Measurements from ENCODE around the gene USE1.
A peak's percentile ranks its signal among the peaks of the same experiment; 100 is the strongest.

Gene USE1

GRCh38 chr19:17197666-17198065, 17.5 kb upstream of the USE1 start:
- Histone ChIP-seq H3K27ac (no peak overlapping the region), H3K9me3 (ENCODE audit: low read depth, low read length) (no peaks in the 10 kb centered on the region), H3K4me3 (no peak overlapping the region), H3K36me3 (ENCODE audit: insufficient read depth, low read length) (peaks cover 10% of the 10 kb centered on the region; the same call in 1 of the 2 replicates), H3K9ac (ENCODE audit: insufficient read length) (no peak overlapping the region)
- no peak for TF ChIP-seq EZH2 (IDR thresholded peaks at IDR 0.05)
- no peak for TF ChIP-seq POLR2AphosphoS5 (IDR thresholded peaks at IDR 0.05; ENCODE audit: borderline replicate concordance, low read depth, low read length)
- no peak for TF ChIP-seq FOXP2 (optimal IDR thresholded peaks at IDR 0.05; ENCODE audit: control extremely low read depth, extremely low read length, insufficient read depth)
- no peak for DNase-seq (ENCODE audit: low read depth, low spot score)

- Histone ChIP-seq H3K4me3 (no peak overlapping the region), H3K9me3 (ENCODE audit: low read depth, low read length) (no peaks in the 10 kb centered on the region), H3K36me3 (ENCODE audit: insufficient read depth, low read length) (peaks cover 10% of the 10 kb centered on the region; the same call in 1 of the 2 replicates), H3K9ac (ENCODE audit: insufficient read length) (no peak overlapping the region), H3K27ac (no peak overlapping the region)
- TF ChIP-seq EZH2 (IDR thresholded peaks at IDR 0.05): no peak
- no peak for TF ChIP-seq POLR2AphosphoS5 (IDR thresholded peaks at IDR 0.05; ENCODE audit: borderline replicate concordance, low read depth, low read length)
- TF ChIP-seq FOXP2 (optimal IDR thresholded peaks at IDR 0.05; ENCODE audit: control extremely low read depth, extremely low read length, insufficient read depth): no peak
- no peak for DNase-seq (ENCODE audit: low read depth, low spot score)
These were observed 14.6 kb upstream of the USE1 start for GRCh38 chr19:17200408-17201079.

GRCh38 chr19:17202249-17202648, 12.9 kb upstream of the USE1 start:
- no peak overlapping the region for H3K4me3 ChIP-seq
- H3K9me3 ChIP-seq (ENCODE audit: low read depth, low read length): no peaks in the 10 kb centered on the region
- no peak overlapping the region for H3K27ac ChIP-seq
- DNase-seq (ENCODE audit: low read depth, low spot score): no peak
- H3K36me3 ChIP-seq (ENCODE audit: insufficient read depth, low read length): peaks cover 10% of the 10 kb centered on the region; the same call in 1 of the 2 replicates
- no peak overlapping the region for H3K9ac ChIP-seq (ENCODE audit: insufficient read length)
- TF ChIP-seq FOXP2 (optimal IDR thresholded peaks at IDR 0.05; ENCODE audit: control extremely low read depth, extremely low read length, insufficient read depth) (no peak), POLR2AphosphoS5 (IDR thresholded peaks at IDR 0.05; ENCODE audit: borderline replicate concordance, low read depth, low read length) (no peak), EZH2 (IDR thresholded peaks at IDR 0.05) (no peak)

GRCh38 chr19:17202713-17203112, 12.4 kb upstream of the USE1 start:
- peaks cover 10% of the 10 kb centered on the region; the same call in 1 of the 2 replicates for H3K36me3 ChIP-seq (ENCODE audit: insufficient read depth, low read length)
- no peak overlapping the region for H3K4me3 ChIP-seq
- H3K27ac ChIP-seq: no peak overlapping the region
- no peak for DNase-seq (ENCODE audit: low read depth, low spot score)
- no peak overlapping the region for H3K9ac ChIP-seq (ENCODE audit: insufficient read length)
- H3K9me3 ChIP-seq (ENCODE audit: low read depth, low read length): no peaks in the 10 kb centered on the region
- TF ChIP-seq FOXP2 (optimal IDR thresholded peaks at IDR 0.05; ENCODE audit: control extremely low read depth, extremely low read length, insufficient read depth) (no peak), POLR2AphosphoS5 (IDR thresholded peaks at IDR 0.05; ENCODE audit: borderline replicate concordance, low read depth, low read length) (no peak), EZH2 (IDR thresholded peaks at IDR 0.05) (no peak)

GRCh38 chr19:17205237-17206140, 9.7 kb upstream of the USE1 start:
- TF ChIP-seq FOXP2 (optimal IDR thresholded peaks at IDR 0.05; ENCODE audit: control extremely low read depth, extremely low read length, insufficient read depth) (no peak), EZH2 (IDR thresholded peaks at IDR 0.05) (no peak), POLR2AphosphoS5 (IDR thresholded peaks at IDR 0.05; ENCODE audit: borderline replicate concordance, low read depth, low read length) (no peak)
- H3K4me3 ChIP-seq: no peak overlapping the region
- no peak overlapping the region for H3K9ac ChIP-seq (ENCODE audit: insufficient read length)
- DNase-seq (ENCODE audit: low read depth, low spot score): no peak
- no peak overlapping the region for H3K27ac ChIP-seq
- no peaks in the 10 kb centered on the region for H3K9me3 ChIP-seq (ENCODE audit: low read depth, low read length)
- peaks cover 10% of the 10 kb centered on the region; the same call in 1 of the 2 replicates for H3K36me3 ChIP-seq (ENCODE audit: insufficient read depth, low read length)

GRCh38 chr19:17206736-17207581, 8.2 kb upstream of the USE1 start:
- no peak for DNase-seq (ENCODE audit: low read depth, low spot score)
- Histone ChIP-seq H3K9ac (ENCODE audit: insufficient read length) (no peak overlapping the region), H3K36me3 (ENCODE audit: insufficient read depth, low read length) (peaks cover 8% of the 10 kb centered on the region; the same call in 1 of the 2 replicates), H3K27ac (no peak overlapping the region), H3K9me3 (ENCODE audit: low read depth, low read length) (no peaks in the 10 kb centered on the region), H3K4me3 (no peak overlapping the region)
- TF ChIP-seq FOXP2 (optimal IDR thresholded peaks at IDR 0.05; ENCODE audit: control extremely low read depth, extremely low read length, insufficient read depth) (no peak), EZH2 (IDR thresholded peaks at IDR 0.05) (no peak), POLR2AphosphoS5 (IDR thresholded peaks at IDR 0.05; ENCODE audit: borderline replicate concordance, low read depth, low read length) (no peak)

GRCh38 chr19:17209126-17210036, 5.8 kb upstream of the USE1 start:
- H3K36me3 ChIP-seq (ENCODE audit: insufficient read depth, low read length): no peaks in the 10 kb centered on the region
- no peak overlapping the region for H3K27ac ChIP-seq
- no peak for TF ChIP-seq POLR2AphosphoS5 (IDR thresholded peaks at IDR 0.05; ENCODE audit: borderline replicate concordance, low read depth, low read length)
- no peak for TF ChIP-seq EZH2 (IDR thresholded peaks at IDR 0.05)
- TF ChIP-seq FOXP2 (optimal IDR thresholded peaks at IDR 0.05; ENCODE audit: control extremely low read depth, extremely low read length, insufficient read depth): no peak
- no peak overlapping the region for H3K4me3 ChIP-seq
- peak; percentile 34 for DNase-seq (ENCODE audit: low read depth, low spot score)
- no peaks in the 10 kb centered on the region for H3K9me3 ChIP-seq (ENCODE audit: low read depth, low read length)
- H3K9ac ChIP-seq (ENCODE audit: insufficient read length): no peak overlapping the region
